Osteocyte (in vitro differentiated cells): Measurements from ENCODE around the gene SLC12A4. TPM values are rescaled to one million over a fixed set of nuclear protein-coding genes. Genes with fewer than 3 reads are reported as not detected.
"Not testable (repeated sequence)": the region's sequence is repeated elsewhere in the genome, so short reads cannot be mapped to it uniquely, and the experiment has no call there.

Experiments
- DNase-seq: peaks from one replicate; pipeline ENCODE4 v3.0.0; 2021; ENCODE audit warnings: mixed read lengths; ENCODE audit not compliant: unreplicated experiment; ENCODE audit errors: extremely low spot score
- H3K27ac Mint-ChIP-seq: one replicate; pipeline ENCODE4 v1.8.0; 2021; ENCODE audit warnings: mild to moderate bottlenecking, mixed read lengths; ENCODE audit not compliant: unreplicated experiment
- H3K27me3 Mint-ChIP-seq: one replicate; pipeline ENCODE4 v1.8.0; 2021; ENCODE audit warnings: mixed read lengths; ENCODE audit not compliant: unreplicated experiment
- H3K36me3 Mint-ChIP-seq: one replicate; pipeline ENCODE4 v1.8.0; 2021; ENCODE audit warnings: mixed read lengths; ENCODE audit not compliant: unreplicated experiment
- H3K4me1 Mint-ChIP-seq: one replicate; pipeline ENCODE4 v1.8.0; 2021; ENCODE audit warnings: mixed read lengths; ENCODE audit not compliant: unreplicated experiment
- H3K4me3 Mint-ChIP-seq: one replicate; pipeline ENCODE4 v1.8.0; 2021; ENCODE audit warnings: mild to moderate bottlenecking, moderate library complexity, mixed read lengths; ENCODE audit not compliant: unreplicated experiment
- H3K9me3 Mint-ChIP-seq: one replicate; pipeline ENCODE4 v1.8.0; 2021; ENCODE audit warnings: mixed read lengths; ENCODE audit not compliant: unreplicated experiment
- long read RNA-seq: library from polyadenylated mRNA; unstranded; transcript quantifications from one replicate; pipeline ENCODE4 v2.0.0, GENCODE V29; 2021
- total RNA-seq: library from RNA; stranded (reverse); gene quantifications from 2 replicates; pipeline ENCODE4 v1.2.1, GENCODE V29; 2021
- TF ChIP-seq, protein P1 (sequence below): fragments of 200-600 bp; sonication (generic); IDR thresholded peaks from 2 replicates; pipeline ENCODE4 v1.5.0; 2021; ENCODE audit warnings: antibody characterized with exemption, mild to moderate bottlenecking, moderate library complexity

The SLC12A4 gene
- 90.7 and 91.6 TPM in 2 replicates for total RNA-seq
- long read RNA-seq, full-length matches to known transcripts = 19 of 46 reads
- long read RNA-seq, partial matches to known transcripts = 20 of 46 reads
- long read RNA-seq, other reads (novel, unspliced or antisense) = 7 of 46 reads

DNA sequence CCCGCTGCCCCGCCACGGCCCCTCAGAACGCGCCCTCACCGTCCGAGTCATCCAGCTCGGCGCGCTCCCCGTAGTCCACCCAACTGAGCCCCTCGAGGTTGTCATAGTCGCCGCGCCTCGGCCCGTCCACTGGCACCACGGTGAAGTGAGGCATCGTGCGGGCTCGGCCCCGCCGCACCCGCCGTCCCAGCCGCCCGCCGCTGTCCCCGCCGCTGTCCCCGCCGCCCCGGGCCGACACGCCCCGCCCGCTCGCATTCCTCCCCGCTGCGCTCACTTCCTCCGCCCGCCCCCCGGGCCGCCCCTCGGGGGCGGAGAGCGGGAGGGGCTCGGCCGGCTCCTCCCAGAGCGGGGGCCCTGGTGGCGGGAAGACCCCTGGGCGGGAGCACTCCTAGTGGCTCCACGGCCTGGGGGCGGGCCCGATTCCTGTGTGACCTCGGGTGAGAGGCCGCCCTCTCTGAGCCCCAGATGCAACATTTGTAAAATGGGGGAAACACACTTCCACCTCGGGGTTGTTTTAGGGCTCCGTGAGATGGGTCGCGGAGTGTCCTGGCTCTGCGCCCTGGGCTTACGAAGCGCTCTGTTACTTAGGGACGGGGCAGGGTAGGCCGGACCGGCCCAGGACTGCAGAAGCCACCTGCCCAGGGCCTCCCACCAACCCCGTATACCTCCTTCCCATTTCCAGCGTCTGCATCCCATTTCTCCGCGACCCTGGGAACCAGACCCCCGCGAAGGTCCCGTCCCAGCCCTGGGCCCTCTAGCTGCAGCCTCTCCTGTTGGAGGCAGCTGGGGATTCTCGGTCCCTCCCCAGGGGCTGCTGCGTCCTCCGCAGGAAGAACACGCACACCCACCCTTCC lies at the start of gene SLC12A4:
Gene SLC12A4, minus strand, starts transcription at position 238 of the 854 bp plus-strand sequence. Its CDS starts 84 bp downstream, at position 154.
- DNase-seq = peak; percentile 92
- Mint-ChIP-seq H3K27ac (peak within 1 kb of the TSS; percentile 95), H3K4me3 (peak within 1 kb of the TSS; percentile 96), H3K27me3 (no peaks in the 10 kb centered on the region), H3K36me3 (peaks cover 2% of the 10 kb centered on the region), H3K9me3 (no peaks in the 10 kb centered on the region), H3K4me1 (peaks cover 33% of the 10 kb centered on the region)
- TF ChIP-seq, protein P1, sequence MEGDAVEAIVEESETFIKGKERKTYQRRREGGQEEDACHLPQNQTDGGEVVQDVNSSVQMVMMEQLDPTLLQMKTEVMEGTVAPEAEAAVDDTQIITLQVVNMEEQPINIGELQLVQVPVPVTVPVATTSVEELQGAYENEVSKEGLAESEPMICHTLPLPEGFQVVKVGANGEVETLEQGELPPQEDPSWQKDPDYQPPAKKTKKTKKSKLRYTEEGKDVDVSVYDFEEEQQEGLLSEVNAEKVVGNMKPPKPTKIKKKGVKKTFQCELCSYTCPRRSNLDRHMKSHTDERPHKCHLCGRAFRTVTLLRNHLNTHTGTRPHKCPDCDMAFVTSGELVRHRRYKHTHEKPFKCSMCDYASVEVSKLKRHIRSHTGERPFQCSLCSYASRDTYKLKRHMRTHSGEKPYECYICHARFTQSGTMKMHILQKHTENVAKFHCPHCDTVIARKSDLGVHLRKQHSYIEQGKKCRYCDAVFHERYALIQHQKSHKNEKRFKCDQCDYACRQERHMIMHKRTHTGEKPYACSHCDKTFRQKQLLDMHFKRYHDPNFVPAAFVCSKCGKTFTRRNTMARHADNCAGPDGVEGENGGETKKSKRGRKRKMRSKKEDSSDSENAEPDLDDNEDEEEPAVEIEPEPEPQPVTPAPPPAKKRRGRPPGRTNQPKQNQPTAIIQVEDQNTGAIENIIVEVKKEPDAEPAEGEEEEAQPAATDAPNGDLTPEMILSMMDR = no peak

- TF ChIP-seq, protein P1 = no peak
- no peaks in the 10 kb centered on the region for H3K9me3 Mint-ChIP-seq
- no peaks in the 10 kb centered on the region for H3K27me3 Mint-ChIP-seq
- no peak within 1 kb of the TSS for H3K27ac Mint-ChIP-seq
- no peak for DNase-seq
- H3K4me1 Mint-ChIP-seq = no peaks in the 10 kb centered on the region
- H3K36me3 Mint-ChIP-seq = no peaks in the 10 kb centered on the region
- H3K4me3 Mint-ChIP-seq = no peak within 1 kb of the TSS
Observed at GRCh38 chr16:68015681-68016080, 47.2 kb upstream of the SLC12A4 start, which contains the start of gene DPEP2NB. TSS of gene DPEP2NB (minus strand) at chr16:68015911. CDS start at chr16:68015770, 141 bp downstream.

DNA sequence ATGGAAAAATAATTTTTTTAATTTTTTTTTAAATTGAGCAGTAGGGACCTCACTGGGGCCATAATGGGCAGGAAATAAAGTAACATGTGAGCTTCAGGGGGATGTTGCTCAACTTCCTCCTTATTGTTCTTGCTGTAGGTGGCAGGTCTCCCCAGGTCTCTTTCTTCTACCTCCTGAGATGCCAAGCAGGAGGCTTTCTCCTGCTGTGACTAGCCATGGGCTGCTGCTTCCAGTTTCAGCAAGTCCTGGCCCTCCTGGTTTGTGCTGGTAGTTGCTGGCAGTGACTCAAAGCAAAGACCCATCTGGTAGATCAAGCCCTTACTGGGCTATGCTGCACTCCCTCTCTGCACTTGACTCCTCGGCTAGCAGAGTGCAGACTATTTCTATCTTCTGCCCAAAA lies 45.0 kb upstream of the SLC12A4 start:
- no peaks in the 10 kb centered on the region for H3K27me3 Mint-ChIP-seq
- H3K4me1 Mint-ChIP-seq = no peaks in the 10 kb centered on the region
- H3K9me3 Mint-ChIP-seq = no peaks in the 10 kb centered on the region
- DNase-seq = no peak
- H3K4me3 Mint-ChIP-seq = no peak overlapping the region
- TF ChIP-seq, protein P1 = no peak
- no peak overlapping the region for H3K27ac Mint-ChIP-seq
- no peaks in the 10 kb centered on the region for H3K36me3 Mint-ChIP-seq

GRCh38 chr16:68009872-68010271 lies 41.4 kb upstream of the SLC12A4 start:
- H3K4me1 Mint-ChIP-seq, H3K27ac Mint-ChIP-seq, H3K36me3 Mint-ChIP-seq, H3K9me3 Mint-ChIP-seq, DNase-seq, H3K27me3 Mint-ChIP-seq, H3K4me3 Mint-ChIP-seq: not testable (repeated sequence)

GRCh38 chr16:68009157-68009735 lies 40.8 kb upstream of the SLC12A4 start:
- no peak overlapping the region for H3K4me3 Mint-ChIP-seq
- H3K4me1 Mint-ChIP-seq = peaks cover 9% of the 10 kb centered on the region
- H3K9me3 Mint-ChIP-seq = no peaks in the 10 kb centered on the region
- TF ChIP-seq, protein P1 = no peak
- H3K36me3 Mint-ChIP-seq = no peaks in the 10 kb centered on the region
- DNase-seq = no peak
- H3K27me3 Mint-ChIP-seq = no peaks in the 10 kb centered on the region
- H3K27ac Mint-ChIP-seq = no peak overlapping the region
